ENCODE results near the gene EVI2A.

- TF ChIP-seq SRF (IDR thresholded peaks at IDR 0.05; ENCODE audit: low read depth, low read length) (no peak), HDAC6 (IDR thresholded peaks at IDR 0.05; ENCODE audit: low read depth, low read length) (no peak), CREB1 (IDR thresholded peaks at IDR 0.05) (no peak), CREB1 (CRISPR knock-in tag; IDR thresholded peaks at IDR 0.05) (no peak)
- TF ChIP-seq, protein P1, sequence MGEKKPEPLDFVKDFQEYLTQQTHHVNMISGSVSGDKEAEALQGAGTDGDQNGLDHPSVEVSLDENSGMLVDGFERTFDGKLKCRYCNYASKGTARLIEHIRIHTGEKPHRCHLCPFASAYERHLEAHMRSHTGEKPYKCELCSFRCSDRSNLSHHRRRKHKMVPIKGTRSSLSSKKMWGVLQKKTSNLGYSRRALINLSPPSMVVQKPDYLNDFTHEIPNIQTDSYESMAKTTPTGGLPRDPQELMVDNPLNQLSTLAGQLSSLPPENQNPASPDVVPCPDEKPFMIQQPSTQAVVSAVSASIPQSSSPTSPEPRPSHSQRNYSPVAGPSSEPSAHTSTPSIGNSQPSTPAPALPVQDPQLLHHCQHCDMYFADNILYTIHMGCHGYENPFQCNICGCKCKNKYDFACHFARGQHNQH (CRISPR knock-in tag; IDR thresholded peaks at IDR 0.05) = no peak
Measured at GRCh38 chr17:31269036-31269577, 52.3 kb downstream of the EVI2A start.

All from HepG2 (cell line).